ENCODE results near the gene NDUFA8.

GRCh38 chr9:122207096-122207495 lies 47.5 kb upstream of the NDUFA8 start:
- no peak for TF ChIP-seq POLR2A (IDR thresholded peaks at IDR 0.05)
- TF ChIP-seq, protein P1, sequence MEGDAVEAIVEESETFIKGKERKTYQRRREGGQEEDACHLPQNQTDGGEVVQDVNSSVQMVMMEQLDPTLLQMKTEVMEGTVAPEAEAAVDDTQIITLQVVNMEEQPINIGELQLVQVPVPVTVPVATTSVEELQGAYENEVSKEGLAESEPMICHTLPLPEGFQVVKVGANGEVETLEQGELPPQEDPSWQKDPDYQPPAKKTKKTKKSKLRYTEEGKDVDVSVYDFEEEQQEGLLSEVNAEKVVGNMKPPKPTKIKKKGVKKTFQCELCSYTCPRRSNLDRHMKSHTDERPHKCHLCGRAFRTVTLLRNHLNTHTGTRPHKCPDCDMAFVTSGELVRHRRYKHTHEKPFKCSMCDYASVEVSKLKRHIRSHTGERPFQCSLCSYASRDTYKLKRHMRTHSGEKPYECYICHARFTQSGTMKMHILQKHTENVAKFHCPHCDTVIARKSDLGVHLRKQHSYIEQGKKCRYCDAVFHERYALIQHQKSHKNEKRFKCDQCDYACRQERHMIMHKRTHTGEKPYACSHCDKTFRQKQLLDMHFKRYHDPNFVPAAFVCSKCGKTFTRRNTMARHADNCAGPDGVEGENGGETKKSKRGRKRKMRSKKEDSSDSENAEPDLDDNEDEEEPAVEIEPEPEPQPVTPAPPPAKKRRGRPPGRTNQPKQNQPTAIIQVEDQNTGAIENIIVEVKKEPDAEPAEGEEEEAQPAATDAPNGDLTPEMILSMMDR (IDR thresholded peaks at IDR 0.05) = no peak

All from vagina (tissue), 2 donors.